Left ventricle myocardium inferior (tissue), 1 donor: ENCODE measurements around the gene P2RY1. TPM values are rescaled to one million over a fixed set of nuclear protein-coding genes. Genes with fewer than 3 reads are reported as not detected.

ENCODE experiments used
- DNase-seq: peaks from one replicate; pipeline ENCODE4 v3.0.0-alpha.2; 2020
- H3K27ac ChIP-seq: fragments of 200-600 bp; replicated peaks from 2 replicates; pipeline ENCODE4 v1.8.0; 2021
- H3K27me3 ChIP-seq: fragments of 200-600 bp; 2 replicates; pipeline ENCODE4 v1.8.0; 2021; ENCODE audit warnings: low read depth
- H3K36me3 ChIP-seq: fragments of 200-600 bp; 2 replicates; pipeline ENCODE4 v1.8.0; 2021
- H3K4me1 ChIP-seq: fragments of 200-600 bp; 2 replicates; pipeline ENCODE4 v1.8.0; 2021
- H3K4me3 ChIP-seq: fragments of 200-600 bp; 2 replicates; pipeline ENCODE4 v1.8.0; 2021; ENCODE audit warnings: mild to moderate bottlenecking, moderate library complexity
- H3K9me3 ChIP-seq: fragments of 200-600 bp; replicated peaks from 2 replicates; pipeline ENCODE4 v1.8.0; 2021
- CTCF ChIP-seq: fragments of 200-600 bp; IDR thresholded peaks from 2 replicates; pipeline ENCODE4 v1.8.0; 2021; ENCODE audit warnings: antibody characterized with exemption, mild to moderate bottlenecking, borderline replicate concordance
- intact Hi-C: fragments of 100-400 bp; cut with micrococcal nuclease; formaldehyde crosslinking; loops from one replicate; pipeline ENCODE4 v1.11.0; 2022
- total RNA-seq: library from RNA; stranded (reverse); fragmentation: NEBNext Ultra II Directional; extraction: Animal tissue kit (Norgen Biotek cat#: 25700); gene quantifications from one replicate; pipeline ENCODE4 v1.2.1, GENCODE V29; 2021
- donor health status: DM: no; HTN: yes; CAD: no; lungs with severe emphysema.

Gene P2RY1
- total RNA-seq, 1 donor from 2014 or later: 11.2 TPM

DNA sequence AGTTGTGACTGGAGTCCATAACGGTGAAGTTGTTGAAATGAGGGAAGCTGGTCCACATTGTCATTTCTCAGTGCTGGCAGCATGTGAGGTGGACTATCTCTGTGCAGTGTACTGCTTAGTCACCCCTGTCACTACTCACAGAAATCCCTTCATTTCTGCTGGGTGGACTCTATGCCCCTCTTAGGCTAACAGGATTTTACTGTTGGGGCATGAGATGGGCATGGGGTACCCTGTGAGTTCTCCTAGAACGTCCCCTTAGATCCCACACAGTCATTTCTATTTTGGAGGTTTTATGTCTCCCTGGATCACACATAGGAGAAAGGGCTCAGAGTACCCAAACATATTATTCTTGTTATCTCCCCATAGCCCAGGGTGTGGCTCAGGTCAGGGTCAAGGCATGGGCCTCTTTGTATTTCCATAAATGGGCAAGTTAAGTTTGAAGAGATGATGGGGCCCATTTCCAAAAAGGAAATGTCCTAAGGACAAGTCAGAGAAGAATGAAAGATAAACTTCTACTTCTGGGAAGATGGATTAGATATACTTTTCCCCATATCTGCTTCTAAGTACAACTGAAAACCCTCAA lies 15.2 kb downstream of the P2RY1 start:
- DNase-seq: no peak
- TF ChIP-seq CTCF: no peak
- H3K4me1 ChIP-seq: no peaks in the 10 kb centered on the region
- no peaks in the 10 kb centered on the region for H3K27me3 ChIP-seq
- no peak overlapping the region for H3K27ac ChIP-seq
- no peak overlapping the region for H3K4me3 ChIP-seq
- peaks cover 28% of the 10 kb centered on the region for H3K9me3 ChIP-seq
- H3K36me3 ChIP-seq: no peaks in the 10 kb centered on the region
- intact Hi-C loops: no loop called here

- peaks cover 12% of the 10 kb centered on the region for H3K9me3 ChIP-seq
- no peak for DNase-seq
- H3K36me3 ChIP-seq: no peaks in the 10 kb centered on the region
- H3K4me3 ChIP-seq: no peak overlapping the region
- no peak overlapping the region for H3K27ac ChIP-seq
- H3K4me1 ChIP-seq: peaks cover 3% of the 10 kb centered on the region
- intact Hi-C loops: no loop called here
- no peaks in the 10 kb centered on the region for H3K27me3 ChIP-seq
- no peak for TF ChIP-seq CTCF
These were observed 18.3 kb downstream of the P2RY1 start for GRCh38 chr3:152853196-152853595.

GRCh38 chr3:152857082-152857481 lies 22.2 kb downstream of the P2RY1 start:
- no peak for DNase-seq
- no peak for TF ChIP-seq CTCF
- Histone ChIP-seq H3K27me3 (no peaks in the 10 kb centered on the region), H3K4me3 (no peak overlapping the region), H3K4me1 (peaks cover 7% of the 10 kb centered on the region), H3K36me3 (no peaks in the 10 kb centered on the region), H3K27ac (no peak overlapping the region), H3K9me3 (peaks cover 12% of the 10 kb centered on the region)
- intact Hi-C loops: no loop called here

GRCh38 chr3:152858170-152858800 lies 23.4 kb downstream of the P2RY1 start:
- no peak for DNase-seq
- H3K27ac ChIP-seq: no peak overlapping the region
- H3K4me1 ChIP-seq: peaks cover 7% of the 10 kb centered on the region
- no peaks in the 10 kb centered on the region for H3K27me3 ChIP-seq
- no peaks in the 10 kb centered on the region for H3K36me3 ChIP-seq
- no peak for TF ChIP-seq CTCF
- H3K9me3 ChIP-seq: peaks cover 12% of the 10 kb centered on the region
- no peak overlapping the region for H3K4me3 ChIP-seq
- intact Hi-C loops: no loop called here

DNA sequence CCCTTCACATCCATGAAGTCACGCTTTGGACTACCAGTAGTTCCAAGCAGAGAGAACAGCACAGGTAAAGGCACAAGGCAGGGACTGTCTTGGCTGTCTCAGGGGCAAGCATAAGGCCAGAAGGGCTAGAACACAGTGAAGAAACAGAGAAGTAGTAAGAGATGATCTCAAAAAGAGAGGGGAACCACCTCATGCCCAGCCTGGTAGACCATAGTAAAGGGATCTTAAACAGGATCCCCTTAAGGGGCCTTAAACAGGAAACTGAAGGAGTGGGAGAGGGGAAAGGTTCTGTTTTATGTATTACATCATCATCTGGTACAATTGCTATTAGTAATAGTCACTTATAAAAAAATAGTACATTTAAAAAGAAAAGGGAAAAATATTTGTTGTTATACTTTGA lies 25.8 kb downstream of the P2RY1 start:
- no peak for DNase-seq
- TF ChIP-seq CTCF: no peak
- Histone ChIP-seq H3K4me1 (peaks cover 7% of the 10 kb centered on the region), H3K9me3 (no peaks in the 10 kb centered on the region), H3K36me3 (no peaks in the 10 kb centered on the region), H3K27ac (no peak overlapping the region), H3K27me3 (no peaks in the 10 kb centered on the region), H3K4me3 (no peak overlapping the region)
- intact Hi-C loops: no loop called here
